ENCODE results near the gene ATP1A1. TPM values are rescaled to one million over a fixed set of nuclear protein-coding genes. Genes with fewer than 3 reads are reported as not detected.

The ATP1A1 gene
- total RNA-seq, 1 experiment from 2014 or later: 124 TPM

DNA sequence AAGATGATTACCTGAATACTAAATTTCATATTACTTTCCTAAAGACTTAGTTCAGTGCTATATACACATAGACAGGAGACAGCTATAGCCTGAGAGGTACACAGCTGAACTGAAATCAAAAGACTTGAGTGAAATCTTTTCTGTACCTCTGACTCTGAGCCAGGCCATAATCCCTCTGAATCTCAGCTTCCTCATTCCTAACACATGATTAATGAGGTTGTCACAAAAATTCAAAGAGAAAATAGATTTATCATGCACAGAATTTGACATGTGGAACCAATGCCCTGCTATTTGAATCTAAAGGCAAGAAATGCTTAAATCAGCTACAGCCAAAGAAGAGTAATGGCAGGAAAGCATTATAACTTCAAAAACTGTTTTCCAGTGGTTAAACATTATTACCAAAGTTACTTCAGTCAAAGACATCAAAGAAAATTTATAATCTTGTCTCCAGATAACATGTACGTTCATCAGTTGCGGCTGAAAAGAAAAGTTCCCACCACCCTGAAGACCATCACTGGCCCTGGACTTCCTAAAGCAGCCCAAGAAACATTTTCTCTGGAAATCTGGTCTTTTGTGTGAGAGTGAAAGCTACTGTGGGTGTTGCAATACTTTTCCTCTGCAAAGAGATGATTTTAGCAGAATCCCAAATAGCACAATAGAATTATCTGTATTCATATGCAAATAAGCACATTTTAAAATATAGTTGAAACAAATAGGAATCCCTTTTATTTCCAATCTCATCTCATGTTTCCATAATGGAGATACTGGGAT is 13.8 kb upstream of the ATP1A1 start:
- Histone ChIP-seq H3K9me3 (no peaks in the 10 kb centered on the region), H3K27me3 (no peaks in the 10 kb centered on the region), H3K36me3 (no peaks in the 10 kb centered on the region), H3K4me3 (no peak overlapping the region)
- no peak for DNase-seq

GRCh38 chr1:116359871-116360270 is 13.2 kb upstream of the ATP1A1 start:
- no peak for DNase-seq
- H3K4me3 ChIP-seq: no peak overlapping the region
- H3K27me3 ChIP-seq: no peaks in the 10 kb centered on the region
- no peaks in the 10 kb centered on the region for H3K36me3 ChIP-seq
- no peaks in the 10 kb centered on the region for H3K9me3 ChIP-seq

- Histone ChIP-seq H3K36me3 (no peaks in the 10 kb centered on the region), H3K9me3 (no peaks in the 10 kb centered on the region), H3K27me3 (no peaks in the 10 kb centered on the region), H3K4me3 (no peak overlapping the region)
- DNase-seq: no peak
These were observed 12.4 kb upstream of the ATP1A1 start for GRCh38 chr1:116360429-116361173.

DNA sequence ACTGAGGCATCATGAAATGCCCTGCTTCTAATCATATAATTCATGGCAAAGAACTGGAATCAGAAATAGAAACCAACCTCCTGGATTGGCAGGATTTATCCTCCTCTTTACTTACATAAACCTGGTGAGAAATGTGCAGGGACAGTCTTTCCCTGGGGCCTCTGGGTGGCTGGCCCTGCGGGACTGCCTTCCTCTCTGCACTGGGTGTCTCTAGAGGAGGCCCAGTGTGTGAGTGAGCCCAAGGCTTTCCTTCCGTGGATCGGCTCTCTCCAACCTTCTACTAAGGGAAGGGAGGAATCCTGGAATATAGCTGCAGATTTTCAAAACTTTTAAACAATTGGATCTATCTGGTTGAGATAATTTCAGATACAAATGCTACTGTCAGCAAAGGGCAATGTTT is 11.4 kb upstream of the ATP1A1 start:
- Histone ChIP-seq H3K9me3 (no peaks in the 10 kb centered on the region), H3K36me3 (no peaks in the 10 kb centered on the region), H3K27me3 (no peaks in the 10 kb centered on the region), H3K4me3 (no peak overlapping the region)
- DNase-seq: no peak

DNA sequence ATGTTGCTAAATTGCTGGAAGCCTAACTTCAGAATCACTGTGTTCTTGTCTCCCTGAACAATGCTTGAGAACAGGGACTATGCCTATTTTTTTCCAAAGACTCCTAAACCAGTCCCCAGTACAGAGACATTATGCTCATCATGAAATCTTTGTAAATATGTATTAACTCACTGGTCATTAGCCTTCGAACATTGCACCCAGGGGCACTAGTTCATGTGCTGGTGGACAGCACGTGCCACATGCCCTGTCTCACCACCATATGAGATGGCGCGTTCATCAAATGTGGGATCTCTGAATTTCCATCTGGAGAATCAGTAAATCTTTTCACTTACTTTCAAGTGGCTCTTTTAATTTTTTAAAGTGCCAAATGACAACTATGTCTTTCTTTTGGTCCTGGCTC is 11.0 kb upstream of the ATP1A1 start:
- DNase-seq: no peak
- no peak overlapping the region for H3K4me3 ChIP-seq
- H3K9me3 ChIP-seq: no peaks in the 10 kb centered on the region
- H3K27me3 ChIP-seq: no peaks in the 10 kb centered on the region; the same call in 1 of the 2 replicates
- no peaks in the 10 kb centered on the region for H3K36me3 ChIP-seq

DNA sequence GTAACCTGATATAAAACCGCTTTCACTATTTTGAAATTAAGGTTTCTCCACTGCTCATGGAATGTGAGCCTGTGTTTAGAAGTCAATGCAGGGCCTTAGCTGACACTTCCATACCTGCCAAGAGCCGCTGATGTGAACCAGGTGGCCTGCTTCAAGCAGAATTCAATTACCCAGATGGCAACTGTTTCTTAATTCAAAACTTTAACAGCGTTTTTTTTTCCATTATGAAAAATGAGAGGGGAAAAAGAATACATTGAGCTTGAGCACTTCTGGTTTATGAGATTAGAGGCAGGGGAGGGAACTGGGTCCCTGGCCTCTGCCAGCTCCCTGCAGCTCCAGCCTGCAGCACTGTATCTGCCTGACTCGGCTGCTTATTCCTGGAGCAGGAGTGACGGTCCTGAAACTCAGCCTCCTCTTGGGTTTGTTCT is 7.7 kb upstream of the ATP1A1 start:
- H3K27me3 ChIP-seq: no peaks in the 10 kb centered on the region; the same call in 1 of the 2 replicates
- DNase-seq: no peak
- no peaks in the 10 kb centered on the region for H3K36me3 ChIP-seq
- no peak overlapping the region for H3K4me3 ChIP-seq
- H3K9me3 ChIP-seq: no peaks in the 10 kb centered on the region

GRCh38 chr1:116365857-116366256 is 7.2 kb upstream of the ATP1A1 start:
- no peaks in the 10 kb centered on the region for H3K9me3 ChIP-seq
- H3K36me3 ChIP-seq: no peaks in the 10 kb centered on the region
- no peak for DNase-seq
- no peaks in the 10 kb centered on the region; the same call in 1 of the 2 replicates for H3K27me3 ChIP-seq
- H3K4me3 ChIP-seq: no peak overlapping the region

GRCh38 chr1:116367256-116367945 is 5.6 kb upstream of the ATP1A1 start:
- Histone ChIP-seq H3K4me3 (no peak overlapping the region), H3K9me3 (no peaks in the 10 kb centered on the region), H3K27me3 (no peaks in the 10 kb centered on the region; the same call in 1 of the 2 replicates), H3K36me3 (no peaks in the 10 kb centered on the region)
- no peak for DNase-seq

GRCh38 chr1:116368241-116368640 is 4.8 kb upstream of the ATP1A1 start:
- no peaks in the 10 kb centered on the region for H3K36me3 ChIP-seq
- peak; percentile 80 for DNase-seq
- H3K9me3 ChIP-seq: no peaks in the 10 kb centered on the region
- no peak overlapping the region for H3K4me3 ChIP-seq
- no peaks in the 10 kb centered on the region; the same call in 1 of the 2 replicates for H3K27me3 ChIP-seq

DNA sequence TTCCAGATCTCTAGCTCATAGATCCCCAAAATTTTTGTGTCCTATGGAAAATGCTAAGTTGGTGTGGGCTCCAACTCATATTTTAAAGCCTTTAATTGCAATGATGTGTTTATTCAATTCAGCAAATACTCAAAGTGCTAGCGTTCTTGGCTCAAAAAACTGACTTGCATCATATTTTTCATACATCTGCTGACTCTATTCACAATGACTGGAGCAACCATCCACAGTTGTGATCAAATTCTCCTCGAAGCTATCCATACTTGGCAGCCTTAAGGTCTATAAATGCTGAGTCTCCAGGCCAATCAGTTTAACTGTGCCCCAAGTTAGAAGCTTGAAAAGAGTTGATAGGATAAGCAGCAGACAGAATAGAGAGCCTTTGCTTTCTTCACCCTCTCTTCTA is 2.9 kb upstream of the ATP1A1 start:
- Histone ChIP-seq H3K36me3 (no peaks in the 10 kb centered on the region), H3K4me3 (no peak overlapping the region), H3K9me3 (no peaks in the 10 kb centered on the region), H3K27me3 (no peaks in the 10 kb centered on the region; the same call in 1 of the 2 replicates)
- DNase-seq: no peak

GRCh38 chr1:116371752-116372151 is 1.3 kb upstream of the ATP1A1 start:
- H3K36me3 ChIP-seq: no peaks in the 10 kb centered on the region
- no peaks in the 10 kb centered on the region; the same call in 1 of the 2 replicates for H3K27me3 ChIP-seq
- no peak for DNase-seq
- no peaks in the 10 kb centered on the region for H3K9me3 ChIP-seq
- H3K4me3 ChIP-seq: no peak overlapping the region

DNA sequence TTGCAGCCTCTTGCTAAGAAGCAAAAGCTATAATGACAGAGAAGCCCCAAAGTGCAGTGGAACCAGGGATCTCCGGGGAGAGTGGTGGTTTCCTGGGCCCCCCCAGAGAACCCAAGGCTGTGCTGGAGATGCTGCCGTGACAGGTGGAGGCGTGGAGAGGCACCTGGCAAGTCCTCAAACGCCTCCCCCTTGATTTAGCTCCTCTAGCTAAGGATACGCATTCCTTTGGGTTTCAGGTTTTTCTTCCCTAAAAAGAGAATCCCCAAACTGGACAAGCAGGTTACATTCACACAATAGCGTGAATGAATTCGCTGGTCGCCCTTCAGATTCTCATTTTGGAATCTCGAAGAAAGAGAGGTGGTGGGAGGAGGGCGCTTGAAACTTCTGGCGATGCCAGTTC is 853 bp upstream of the ATP1A1 start:
- Histone ChIP-seq H3K36me3 (no peaks in the 10 kb centered on the region), H3K4me3 (no peak overlapping the region)
- no peak for DNase-seq

GRCh38 chr1:116373431-116374352 is 648 bp downstream of the ATP1A1 start:
- H3K9me3 ChIP-seq: no peaks in the 10 kb centered on the region
- DNase-seq: peak; percentile 71
- peak overlapping the region; percentile 80 for H3K4me3 ChIP-seq
- no peaks in the 10 kb centered on the region for H3K36me3 ChIP-seq
- H3K27me3 ChIP-seq: no peaks in the 10 kb centered on the region

More for the DNA sequence above, 853 bp upstream of the ATP1A1 start:
- no peaks in the 10 kb centered on the region for H3K9me3 ChIP-seq
- no peaks in the 10 kb centered on the region for H3K27me3 ChIP-seq

DNA sequence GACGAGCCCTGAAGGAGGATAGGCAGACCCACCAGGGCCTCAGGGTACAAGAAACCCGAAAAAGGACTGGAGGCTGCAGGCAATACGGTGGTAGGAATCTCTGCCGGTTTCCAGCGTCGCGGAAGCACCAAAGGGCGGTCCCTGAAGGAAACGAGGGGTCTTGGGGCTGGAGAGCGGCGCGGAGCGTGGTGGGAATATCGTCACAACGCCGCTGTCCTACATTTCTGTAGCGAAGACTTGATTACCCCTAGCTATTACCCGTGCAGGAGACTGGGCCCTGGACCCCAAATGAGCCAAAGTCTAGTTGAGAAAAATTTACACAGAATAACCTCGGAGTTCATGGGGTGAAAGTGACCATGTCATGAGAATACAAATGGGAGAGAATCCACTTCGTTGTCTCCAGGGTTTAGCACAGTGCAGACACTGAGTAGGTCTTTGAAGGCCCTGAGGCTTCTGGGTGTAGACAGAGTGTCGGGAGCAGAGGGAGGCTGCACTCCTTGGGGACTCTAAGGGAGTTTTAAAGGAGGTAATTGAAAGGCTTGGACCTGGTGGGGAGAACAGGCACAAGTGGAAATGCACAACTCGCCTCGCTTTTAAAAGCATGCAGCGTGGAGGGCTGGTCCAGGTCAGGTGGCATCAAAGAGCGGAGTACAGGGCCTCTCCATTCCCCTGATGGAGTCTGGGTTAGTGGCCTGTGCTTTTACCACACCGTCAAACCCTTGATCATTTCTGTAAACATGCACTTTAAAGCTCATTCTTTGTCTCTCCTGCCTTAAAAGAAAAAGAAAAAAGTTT is 1.5 kb downstream of the ATP1A1 start:
- no peaks in the 10 kb centered on the region for H3K36me3 ChIP-seq
- no peaks in the 10 kb centered on the region for H3K9me3 ChIP-seq
- H3K27me3 ChIP-seq: no peaks in the 10 kb centered on the region
- H3K4me3 ChIP-seq: peak overlapping the region; percentile 80
- no peak for DNase-seq

- Histone ChIP-seq H3K4me3 (peak overlapping the region; percentile 80), H3K36me3 (no peaks in the 10 kb centered on the region), H3K27me3 (no peaks in the 10 kb centered on the region), H3K9me3 (no peaks in the 10 kb centered on the region)
- no peak for DNase-seq
These were observed 2.3 kb downstream of the ATP1A1 start for GRCh38 chr1:116375148-116375886.

Data from MG63 (cell line).